IMR-90 (cell line): ENCODE measurements around the gene TRHDE. TPM values are rescaled to one million over a fixed set of nuclear protein-coding genes. Genes with fewer than 3 reads are reported as not detected.

Experiments
- ATAC-seq: fragments of 200-7000 bp; cut with Tn5 transposase; 2 replicates; pipeline ENCODE4 v1.9.1; 2020; ENCODE audit warnings: low read depth, mild to moderate bottlenecking, moderate library complexity
- BruUV-seq: library from RNA; stranded (reverse); fragments of 400-500 nt; replicated peaks from 2 replicates; lab custom pipeline; 2021; lab: Mats Ljungman, UMichigan
- CTCF ChIA-PET: fragments of 300-600 bp; formaldehyde crosslinking; extraction: SDS; loops from one replicate; lab custom pipeline; 2021; ENCODE audit warnings: antibody characterized with exemption; lab: Yijun Ruan, JAX
- POLR2A ChIA-PET: fragments of 300-600 bp; sonication (Branson Sonifier 250); formaldehyde crosslinking; loops from one replicate; lab custom pipeline; 2022; ENCODE audit warnings: antibody characterized with exemption; ENCODE audit not compliant: unreplicated experiment; lab: Charles Lee
- DNase-seq: peaks from one replicate; pipeline ENCODE4 v3.0.0; 2013
- H2AFZ ChIP-seq: replicated peaks from 2 replicates; pipeline ENCODE3; 2013; ENCODE audit warnings: low read length, mild to moderate bottlenecking; ENCODE audit not compliant: poor library complexity
- H2AK5ac ChIP-seq: 2 replicates; pipeline ENCODE4 v1.6.1; 2013; ENCODE audit warnings: low read depth, low read length, inconsistent platforms
- H2AK9ac ChIP-seq: replicated peaks from 2 replicates; pipeline ENCODE3; 2013; ENCODE audit warnings: mild to moderate bottlenecking, low read depth, low read length, moderate library complexity; ENCODE audit not compliant: poor library complexity
- H2BK120ac ChIP-seq: 2 replicates; pipeline ENCODE4 v1.6.1; 2013; ENCODE audit warnings: low read depth, low read length, inconsistent platforms
- H2BK15ac ChIP-seq: 3 replicates; pipeline ENCODE4 v1.6.1; 2013; ENCODE audit warnings: low read depth, low read length, inconsistent platforms
- H2BK20ac ChIP-seq: 2 replicates; pipeline ENCODE4 v1.6.1; 2013; ENCODE audit warnings: low read depth, mild to moderate bottlenecking, inconsistent platforms, low read length, moderate library complexity
- H2BK5ac ChIP-seq: 2 replicates; pipeline ENCODE4 v1.6.1; 2013; ENCODE audit warnings: mild to moderate bottlenecking, low read depth, low read length, inconsistent platforms; ENCODE audit not compliant: poor library complexity, severe bottlenecking
- H3K14ac ChIP-seq: replicated peaks from 2 replicates; pipeline ENCODE4 v1.6.1; 2013; ENCODE audit warnings: low read depth, low read length, inconsistent platforms
- H3K18ac ChIP-seq: 2 replicates; pipeline ENCODE4 v1.6.1; 2013; ENCODE audit warnings: low read depth, low read length, control low read depth
- H3K23ac ChIP-seq: 2 replicates; pipeline ENCODE4 v1.6.1; 2013; ENCODE audit warnings: low read depth, low read length, inconsistent platforms
- H3K27ac ChIP-seq: 2 replicates; pipeline ENCODE4 v1.5.1; 2013; ENCODE audit warnings: mild to moderate bottlenecking, control low read depth, low read length; ENCODE audit not compliant: insufficient read depth
- H3K27me3 ChIP-seq: 2 replicates; pipeline ENCODE4 v1.6.1; 2013; ENCODE audit warnings: low read length; ENCODE audit not compliant: control insufficient read depth, insufficient read depth
- H3K36me3 ChIP-seq: 2 replicates; pipeline ENCODE4 v1.6.1; 2013; ENCODE audit warnings: low read length, mixed read lengths; ENCODE audit not compliant: control insufficient read depth, insufficient read depth
- H3K4ac ChIP-seq: 2 replicates; pipeline ENCODE4 v1.6.1; 2013; ENCODE audit warnings: low read depth, low read length, inconsistent platforms
- H3K4me1 ChIP-seq: 2 replicates; pipeline ENCODE4 v1.6.1; 2013; ENCODE audit warnings: low read length, mixed read lengths; ENCODE audit not compliant: control insufficient read depth, insufficient read depth
- H3K4me2 ChIP-seq: 2 replicates; pipeline ENCODE4 v1.6.1; 2013; ENCODE audit warnings: low read depth, mild to moderate bottlenecking, control low read depth, low read length, moderate library complexity
- H3K4me3 ChIP-seq: 2 replicates; pipeline ENCODE4 v1.5.1; 2013; ENCODE audit warnings: low read depth, mild to moderate bottlenecking, control low read depth, low read length, moderate library complexity; ENCODE audit not compliant: insufficient read depth
- H3K56ac ChIP-seq: 2 replicates; pipeline ENCODE4 v1.6.1; 2013; ENCODE audit warnings: low read length, inconsistent platforms; ENCODE audit not compliant: insufficient read depth; ENCODE audit errors: extremely low read depth
- H3K79me1 ChIP-seq, 2 experiments: 2 replicates each; pipeline ENCODE4 v1.6.1; 2013; ENCODE audit warnings: low read length in 2 of 2, inconsistent platforms in 1 of 2, low read depth in 1 of 2
- H3K9ac ChIP-seq: 2 replicates; pipeline ENCODE4 v1.6.1; 2013; ENCODE audit warnings: low read depth, low read length, control low read depth
- H3K9me1 ChIP-seq: 2 replicates; pipeline ENCODE4 v1.6.1; 2013; ENCODE audit warnings: low read length, inconsistent platforms; ENCODE audit not compliant: insufficient read depth
- H3K9me3 ChIP-seq: 2 replicates; pipeline ENCODE4 v1.6.1; 2013; ENCODE audit warnings: low read length; ENCODE audit not compliant: control insufficient read depth, insufficient read depth
- H4K20me1 ChIP-seq: 2 replicates; pipeline ENCODE4 v1.6.1; 2013; ENCODE audit warnings: low read length, inconsistent platforms; ENCODE audit not compliant: insufficient read depth
- H4K5ac ChIP-seq: 2 replicates; pipeline ENCODE4 v1.6.1; 2013; ENCODE audit warnings: mild to moderate bottlenecking, low read depth, low read length, control low read depth
- H4K8ac ChIP-seq, 2 experiments: 2 replicates each; pipeline ENCODE4 v1.6.1; 2013; ENCODE audit warnings: low read depth in 2 of 2, low read length in 2 of 2, control low read depth in 1 of 2, inconsistent platforms in 1 of 2
- H4K91ac ChIP-seq: 2 replicates; pipeline ENCODE4 v1.6.1; 2013; ENCODE audit warnings: low read depth, low read length, inconsistent platforms; ENCODE audit not compliant: insufficient read depth
- BHLHE40 ChIP-seq: fragments of 150-350 bp; IDR thresholded peaks from 2 replicates; pipeline ENCODE4 v1.6.1; 2016; ENCODE audit warnings: mild to moderate bottlenecking, low read depth, low read length
- CEBPB ChIP-seq: IDR thresholded peaks from 2 replicates; pipeline ENCODE4 v1.6.1; 2012; ENCODE audit warnings: low read depth, low read length, improper control_type of control experiment
- MAFK ChIP-seq: IDR thresholded peaks from 2 replicates; pipeline ENCODE4 v1.6.1; 2012; ENCODE audit warnings: low read depth, low read length, improper control_type of control experiment
- RFX5 ChIP-seq: IDR thresholded peaks from 2 replicates; pipeline ENCODE4 v1.8.0; 2012; ENCODE audit warnings: low read depth, mild to moderate bottlenecking, low read length, moderate library complexity
- SMC3 ChIP-seq: fragments of 150-350 bp; IDR thresholded peaks from 2 replicates; pipeline ENCODE4 v1.6.1; 2016; ENCODE audit warnings: low read depth, mild to moderate bottlenecking, antibody characterized with exemption, low read length, moderate library complexity
- dilution Hi-C: fragments of 300-500 bp; cut with HindIII; formaldehyde crosslinking; loops from one replicate; pipeline ENCODE4 v1.14.3; 2018; ENCODE audit warnings: low sequenced_read_pairs; ENCODE audit not compliant: unreplicated experiment
- in situ Hi-C: fragments of 300-500 bp; cut with MboI; formaldehyde crosslinking; loops from 3 replicates; pipeline ENCODE4 v1.14.3; 2019; ENCODE audit warnings: low sequenced_read_pairs, inconsistent platforms, mixed read lengths
- intact Hi-C: fragments of 100-400 bp; cut with micrococcal nuclease; formaldehyde crosslinking; loops from 2 replicates; pipeline ENCODE4 v1.10.0; 2022
- polyA plus RNA-seq, 3 experiments: library from polyadenylated mRNA; depleted of rRNA; stranded (reverse); fragments of >200 nt; gene quantifications; 2 replicates each; pipeline ENCODE4 v1.2.3, GENCODE V29; 2012; ENCODE audit warnings: low replicate concordance in 1 of 3
- total RNA-seq: library from RNA; depleted of rRNA; stranded (reverse); fragments of >200 nt; gene quantifications from 2 replicates; pipeline ENCODE4 v1.2.3, GENCODE V29; 2012

TRHDE gene
- total and polyA plus RNA-seq, 2 of the 4 experiments (the other 2 are of a cell fraction) = 33.7 to 65.1 TPM

- Histone ChIP-seq H2BK120ac (no peak overlapping the region), H3K36me3 (no peaks in the 10 kb centered on the region), H2BK15ac (no peak overlapping the region), H3K4me1 (peaks cover 5% of the 10 kb centered on the region; the same call in 1 of the 2 replicates), H2AK5ac (no peak overlapping the region), H3K27me3 (no peaks in the 10 kb centered on the region), H4K5ac (no peak overlapping the region), H4K91ac (no peak overlapping the region), H4K8ac (no peak overlapping the region), H2AFZ (no peak overlapping the region), H3K9me1 (no peaks in the 10 kb centered on the region; the same call in 1 of the 2 replicates), H3K4me2 (no peak overlapping the region), H3K18ac (no peak overlapping the region), H4K20me1 (no peaks in the 10 kb centered on the region; the same call in 1 of the 2 replicates), H3K27ac (no peak overlapping the region), H3K56ac (no peak overlapping the region), H3K79me1 (peaks cover 4 to 7% of the 10 kb centered on the region in 2 experiments; a peak in 2 of 4 replicates), H3K9ac (no peak overlapping the region), H3K4ac (no peak overlapping the region), H3K9me3 (no peaks in the 10 kb centered on the region), H2AK9ac (no peak overlapping the region), H3K4me3 (no peak overlapping the region), H2BK5ac (no peak overlapping the region), H3K14ac (no peak overlapping the region), H3K23ac (no peak overlapping the region), H2BK20ac (no peak overlapping the region)
- no TSS peak for BruUV-seq
- ChIA-PET CTCF (interaction anchor here (1.3 kb wide), 1 partner anchor 13 kb away, joined by 3 read pairs; no protein-coding TSS in a partner anchor), POLR2A (no interaction called here)
- in situ Hi-C loops = no loop called here
- TF ChIP-seq SMC3 (no peak), MAFK (peak; percentile 5; the same call in 1 of the 2 replicates), BHLHE40 (no peak), CEBPB (peak; percentile 60), RFX5 (no peak)
- dilution Hi-C loops = no loop called here
- intact Hi-C loops = no loop called here
- ATAC-seq (peak; percentile 63), DNase-seq (peak; percentile 72)
These were observed 275.4 kb downstream of the TRHDE start for GRCh38 chr12:72547573-72547972.
